Adrenal gland (tissue), 12 donors: ENCODE measurements around the gene KSR2. TPM values are rescaled to one million over a fixed set of nuclear protein-coding genes. Genes with fewer than 3 reads are reported as not detected.

Source experiments
- DNase-seq, 7 donors: peaks; one replicate each; pipeline ENCODE4 v3.0.0-alpha.2; 2019 to 2020
- H3K27ac ChIP-seq, 5 donors: fragments of 200-600 bp; sonication (generic) in 4 of 5; 1 replicate in 3 of 5; 2 replicates in 2 of 5; pipeline versions ENCODE4 v1.5.1 to v1.8.0; 2016 to 2020; ENCODE audit warnings: mild to moderate bottlenecking in 1 of 5
- H3K27me3 ChIP-seq: fragments of 200-600 bp; 2 replicates; pipeline ENCODE4 v1.8.0; 2021
- H3K36me3 ChIP-seq, 2 donors: fragments of 200-600 bp; replicated peaks in 1 of 2; 1 replicate in 1 of 2; 2 replicates in 1 of 2; pipeline versions ENCODE4 v1.5.1 to v1.8.0; 2018 to 2022
- H3K4me1 ChIP-seq, 2 donors: fragments of 200-600 bp; replicated peaks in 1 of 2; 1 replicate in 1 of 2; 2 replicates in 1 of 2; pipeline versions ENCODE4 v1.5.1 to v1.8.0; 2018 to 2021
- H3K4me3 ChIP-seq, 4 donors: fragments of 200-600 bp; sonication (generic) in 3 of 4; one replicate each; pipeline ENCODE4 v1.5.1; 2016 to 2018
- H3K9me3 ChIP-seq, 3 donors: fragments of 200-600 bp; sonication (generic) in 1 of 3; replicated peaks in 1 of 3; 1 replicate in 2 of 3; 2 replicates in 1 of 3; pipeline versions ENCODE4 v1.5.1 to v1.8.0; 2016 to 2021
- CTCF ChIP-seq, 6 experiments: fragments of 450-650 bp in 4 of 6; fragments of 200-600 bp in 2 of 6; sonication (generic) in 1 of 6; IDR thresholded peaks; 1 replicate in 5 of 6; 2 replicates in 1 of 6; pipeline versions ENCODE4 v1.5.1 to v1.8.0; 2016 to 2021; ENCODE audit warnings: antibody characterized with exemption in 6 of 6, mild to moderate bottlenecking in 2 of 6, moderate library complexity in 1 of 6
- POLR2A ChIP-seq, 2 donors: fragments of 450-650 bp; IDR thresholded peaks; one replicate each; pipeline ENCODE4 v1.6.1; 2017; ENCODE audit warnings: antibody characterized with exemption in 2 of 2, mild to moderate bottlenecking in 2 of 2, moderate library complexity in 1 of 2
- WGBS, 4 donors: extraction: QIAGEN DNeasy Blood & Tissue Kit in 2 of 4; methylation state at CpG; one replicate each; pipeline versions ENCODE4 v1.1.5 to v1.1.7; 2013 to 2017; 5-methylcytosine and 5-hydroxymethylcytosine counted together
- intact Hi-C, 2 donors: fragments of 100-400 bp; cut with DNase I; formaldehyde crosslinking; loops; one replicate each; pipeline versions ENCODE4 v1.14.1 to v1.15.0; 2022 to 2023
- polyA plus RNA-seq, 3 donors: library from polyadenylated mRNA; stranded (reverse); fragments of 200-250 nt in 2 of 3; fragments of 350-450 nt in 1 of 3; fragmentation: Illumina TruSeq in 1 of 3; extraction: RNeasy Lipid Tissue Mini Kit (QIAGEN cat#74804) in 1 of 3; gene quantifications; one replicate each; pipeline ENCODE4 v1.2.3, GENCODE V29; 2013 to 2014
- total RNA-seq, 9 donors: library from RNA; depleted of rRNA in 4 of 9; stranded (reverse); fragments of >200 nt in 4 of 9; fragments of 120-200 nt in 1 of 9; fragmentation: NEBNext Ultra II Directional in 1 of 9; extraction: Animal tissue kit (Norgen Biotek cat#: 25700) in 1 of 9; gene quantifications; one replicate each; pipeline versions ENCODE4 v1.1.0 to v1.2.4, GENCODE V29; 2013 to 2023
- donor health status: healthy with polysubstance abuse.
- donor health status: Bipolar disorder and iron deficiency.
- donor health status: DM: yes; HTN: yes; CAD: no.
- donor health status: DM: no; HTN: no; CAD: no.
- donor health status: DM: no; HTN: no; CAD: no.
- donor health status: DM: yes; HTN: yes; CAD: no.

KSR2 gene
- total and polyA plus RNA-seq, 12 donors: 0.03 to 2.7 (median 0.84) TPM; not detected in 3

- WGBS, 4 donors: 47 to 52% (median 49%) methylated on average over 3 of the region's 3 CpGs
- no peak for DNase-seq
- intact Hi-C loops: no loop called here
- H3K4me1 ChIP-seq: no peaks in the 10 kb centered on the region
- H3K27me3 ChIP-seq: no peaks in the 10 kb centered on the region
- H3K27ac ChIP-seq: no peak overlapping the region
- no peak for TF ChIP-seq CTCF (IDR thresholded peaks at IDR 0.05)
- TF ChIP-seq POLR2A (IDR thresholded peaks at IDR 0.05): no peak
- H3K4me3 ChIP-seq: no peak overlapping the region
- no peaks in the 10 kb centered on the region for H3K9me3 ChIP-seq
- no peaks in the 10 kb centered on the region for H3K36me3 ChIP-seq
These were observed 307.3 kb downstream of the KSR2 start for GRCh38 chr12:117661471-117661870.

GRCh38 chr12:117660896-117661295 is 307.9 kb downstream of the KSR2 start:
- no peaks in the 10 kb centered on the region for H3K9me3 ChIP-seq
- H3K27me3 ChIP-seq: no peaks in the 10 kb centered on the region
- no peaks in the 10 kb centered on the region for H3K4me1 ChIP-seq
- intact Hi-C loops: no loop called here
- WGBS, 4 donors: 39 to 48% (median 46%) methylated on average over 3 of the region's 3 CpGs
- no peaks in the 10 kb centered on the region for H3K36me3 ChIP-seq
- H3K27ac ChIP-seq: no peak overlapping the region
- no peak overlapping the region for H3K4me3 ChIP-seq
- TF ChIP-seq POLR2A (IDR thresholded peaks at IDR 0.05) (no peak), CTCF (IDR thresholded peaks at IDR 0.05) (no peak)
- DNase-seq: no peak

GRCh38 chr12:117658226-117658625 is 310.6 kb downstream of the KSR2 start:
- Histone ChIP-seq H3K27me3 (no peaks in the 10 kb centered on the region), H3K27ac (no peak overlapping the region), H3K9me3 (no peaks in the 10 kb centered on the region), H3K4me1 (no peaks in the 10 kb centered on the region), H3K4me3 (no peak overlapping the region), H3K36me3 (no peaks in the 10 kb centered on the region)
- TF ChIP-seq CTCF (IDR thresholded peaks at IDR 0.05) (no peak), POLR2A (IDR thresholded peaks at IDR 0.05) (no peak)
- no peak for DNase-seq
- intact Hi-C loops: no loop called here
- WGBS, 4 donors: 52 to 79% (median 63%) methylated on average over 2 of the region's 2 CpGs

- H3K36me3 ChIP-seq: no peaks in the 10 kb centered on the region
- no peak overlapping the region for H3K27ac ChIP-seq
- intact Hi-C loops: no loop called here
- peaks cover 5% of the 10 kb centered on the region for H3K27me3 ChIP-seq
- no peaks in the 10 kb centered on the region for H3K4me1 ChIP-seq
- TF ChIP-seq POLR2A (IDR thresholded peaks at IDR 0.05) (no peak), CTCF (IDR thresholded peaks at IDR 0.05) (no peak)
- H3K9me3 ChIP-seq: no peaks in the 10 kb centered on the region
- no peak overlapping the region for H3K4me3 ChIP-seq
- DNase-seq: peak in 1 of 7 donors; percentile 15
These were observed 319.0 kb downstream of the KSR2 start for GRCh38 chr12:117649796-117650195.
